Umbilical cord (tissue), 2 donors: ENCODE data around the gene RARB. TPM values are rescaled to one million over a fixed set of nuclear protein-coding genes. Genes with fewer than 3 reads are reported as not detected.

Source experiments
- DNase-seq: peaks from one replicate; pipeline ENCODE4 v3.0.0-alpha.2; 2015; ENCODE audit warnings: low spot score
- total RNA-seq: library from RNA; depleted of rRNA; stranded (reverse); fragments of >200 nt; gene quantifications from one replicate; pipeline ENCODE4 v1.2.3, GENCODE V29; 2014; ENCODE audit warnings: low replicate concordance; ENCODE audit not compliant: insufficient read depth

RARB gene
- total RNA-seq, 1 donor from 2014 or later: 30.3 TPM

GRCh38 chr3:25547943-25548674 lies 120.0 kb downstream of the RARB start:
- no peak for DNase-seq

GRCh38 chr3:25548836-25549235 lies 120.8 kb downstream of the RARB start:
- no peak for DNase-seq

- no peak for DNase-seq
Observed at GRCh38 chr3:25552251-25552650, 124.2 kb downstream of the RARB start.

- DNase-seq: no peak
Observed at GRCh38 chr3:25554376-25554775, 126.3 kb downstream of the RARB start.

GRCh38 chr3:25555695-25556437 lies 127.8 kb downstream of the RARB start:
- DNase-seq: no peak

GRCh38 chr3:25556447-25556846 lies 128.4 kb downstream of the RARB start:
- no peak for DNase-seq

GRCh38 chr3:25557694-25558093 lies 129.6 kb downstream of the RARB start:
- DNase-seq: no peak

GRCh38 chr3:25558121-25558520 lies 130.1 kb downstream of the RARB start:
- DNase-seq: no peak

GRCh38 chr3:25558796-25559195 lies 130.7 kb downstream of the RARB start:
- DNase-seq: no peak

GRCh38 chr3:25563601-25564000 lies 135.5 kb downstream of the RARB start:
- no peak for DNase-seq

- DNase-seq: no peak
Observed at GRCh38 chr3:25564075-25564474, 136.0 kb downstream of the RARB start.

- no peak for DNase-seq
Observed at GRCh38 chr3:25565807-25566206, 137.7 kb downstream of the RARB start.

GRCh38 chr3:25566358-25566920 lies 138.4 kb downstream of the RARB start:
- DNase-seq: no peak

- DNase-seq: no peak
Observed at GRCh38 chr3:25567388-25567787, 139.3 kb downstream of the RARB start.

GRCh38 chr3:25567806-25568524 lies 139.9 kb downstream of the RARB start:
- DNase-seq: no peak

- DNase-seq: no peak
Observed at GRCh38 chr3:25568525-25569078, 140.5 kb downstream of the RARB start.

- DNase-seq: no peak
Observed at GRCh38 chr3:25571285-25571684, 143.2 kb downstream of the RARB start.

GRCh38 chr3:25572336-25572735 lies 144.3 kb downstream of the RARB start:
- DNase-seq: no peak

- no peak for DNase-seq
Observed at GRCh38 chr3:25572919-25573385, 144.9 kb downstream of the RARB start.

GRCh38 chr3:25573386-25574171 lies 145.5 kb downstream of the RARB start:
- DNase-seq: peak; percentile 61
